ENCODE measurements around the gene VDAC1. TPM values are rescaled to one million over a fixed set of nuclear protein-coding genes. Genes with fewer than 3 reads are reported as not detected.

VDAC1 gene
- total RNA-seq, 4 donors from 2014 or later, result 106 to 210 (median 180) TPM

DNA sequence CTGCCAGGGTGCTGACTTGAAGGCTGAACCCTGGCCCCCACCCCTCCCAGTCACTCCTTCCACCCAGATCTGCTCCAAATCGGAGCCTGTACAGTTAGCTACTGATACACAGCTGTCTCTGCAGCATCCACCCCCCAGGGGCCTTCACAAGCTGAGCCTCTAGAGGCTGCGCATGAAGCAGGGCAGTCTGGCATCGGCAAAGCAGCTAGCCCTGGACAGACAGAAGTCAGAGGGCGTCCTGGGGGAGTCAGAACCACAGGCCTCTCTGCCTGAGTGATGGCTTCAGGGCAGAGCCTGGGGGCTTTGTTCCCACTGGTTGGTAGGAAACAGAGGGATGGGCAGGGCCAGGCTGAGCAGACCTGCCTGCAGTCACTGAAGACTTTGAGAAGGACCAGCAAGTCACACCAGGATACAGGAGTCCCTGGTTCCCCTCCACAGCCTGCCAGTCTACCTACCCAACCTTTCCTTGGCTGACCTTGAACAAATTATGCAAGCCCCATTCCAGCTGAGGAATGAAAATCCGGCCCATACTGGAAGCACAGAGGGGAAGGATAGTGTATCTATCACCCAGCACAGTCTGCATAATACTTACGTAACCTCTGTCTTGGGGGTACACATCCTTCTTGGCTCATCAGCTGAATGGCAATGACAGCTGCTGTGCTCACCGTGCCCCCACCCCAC, 8.8 kb downstream of the VDAC1 start:
- intact Hi-C loops (cut with DNase I; ENCODE audit: low total_unique reads), result no loop called here
- DNase-seq, result no peak
- peaks cover 45 to 72% (median 52%) of the 10 kb centered on the region in 4 donors for H3K4me1 ChIP-seq
- in situ Hi-C loops (cut with MboI; ENCODE audit: low pct_ligation_motif_present in 1 of 4, low pct_unique_long_range_greater_than_20kb in 1 of 4, low sequenced_read_pairs in 3 of 4), result no loop called here
- peaks cover 0 to 5% (median 0%) of the 10 kb centered on the region in 4 donors for H3K36me3 ChIP-seq
- H3K4me3 ChIP-seq, result no peak overlapping the region
- no peaks in the 10 kb centered on the region for H3K27me3 ChIP-seq
- 56 to 75% methylated on average over 3 to 7 of the region's 7 CpGs for WGBS, 2 donors (ENCODE audit: low coverage in 1 of 2)
- H3K9me3 ChIP-seq, result no peaks in the 10 kb centered on the region
- TF ChIP-seq CTCF (IDR thresholded peaks at IDR 0.05) (no peak), POLR2AphosphoS5 (IDR thresholded peaks at IDR 0.05) (no peak), EP300 (IDR thresholded peaks at IDR 0.05; ENCODE audit: low read depth) (no peak), POLR2A (IDR thresholded peaks at IDR 0.05) (no peak)
- no peak overlapping the region for H3K27ac ChIP-seq

DNA sequence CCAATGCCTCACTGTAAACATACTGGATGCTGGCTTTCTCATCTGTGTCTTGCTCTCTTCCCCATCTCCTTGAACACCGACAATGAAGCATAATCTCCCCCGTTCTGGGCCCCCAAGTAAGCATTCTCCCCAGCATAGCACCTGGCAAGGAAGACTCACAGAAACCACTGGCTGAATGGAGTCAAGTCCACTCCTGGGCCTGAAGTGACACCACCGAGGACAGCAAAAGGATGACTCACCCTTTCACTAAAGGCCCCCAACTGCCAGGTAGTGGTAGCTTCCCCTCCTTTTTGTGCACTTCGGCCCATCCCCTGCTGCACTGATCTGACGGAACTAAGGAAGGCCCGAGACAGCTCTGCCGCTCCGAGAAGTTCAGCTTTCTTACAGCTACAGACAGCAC, 9.4 kb downstream of the VDAC1 start:
- no peak for DNase-seq
- no peak for TF ChIP-seq POLR2A (IDR thresholded peaks at IDR 0.05)
- TF ChIP-seq POLR2AphosphoS5 (IDR thresholded peaks at IDR 0.05), result no peak
- TF ChIP-seq CTCF (IDR thresholded peaks at IDR 0.05), result no peak
- TF ChIP-seq EP300 (IDR thresholded peaks at IDR 0.05; ENCODE audit: low read depth), result no peak
- H3K9me3 ChIP-seq, result no peaks in the 10 kb centered on the region
- H3K27me3 ChIP-seq, result no peaks in the 10 kb centered on the region
- peaks cover 0 to 8% (median 2%) of the 10 kb centered on the region in 4 donors for H3K36me3 ChIP-seq
- peaks cover 38 to 66% (median 45%) of the 10 kb centered on the region in 4 donors for H3K4me1 ChIP-seq
- intact Hi-C loops (cut with DNase I; ENCODE audit: low total_unique reads), result no loop called here
- WGBS, 2 donors (ENCODE audit: low coverage in 1 of 2), result 73 to 93% methylated on average over 3 to 8 of the region's 8 CpGs
- in situ Hi-C loops (cut with MboI; ENCODE audit: low pct_ligation_motif_present in 1 of 4, low pct_unique_long_range_greater_than_20kb in 1 of 4, low sequenced_read_pairs in 3 of 4), result no loop called here
- H3K27ac ChIP-seq, result no peak overlapping the region
- H3K4me3 ChIP-seq, result no peak overlapping the region

GRCh38 chr5:133994990-133995333, 9.8 kb downstream of the VDAC1 start:
- no peaks in the 10 kb centered on the region for H3K27me3 ChIP-seq
- peaks cover 0 to 12% (median 4%) of the 10 kb centered on the region in 4 donors for H3K36me3 ChIP-seq
- no peaks in the 10 kb centered on the region for H3K9me3 ChIP-seq
- no peak overlapping the region for H3K27ac ChIP-seq
- H3K4me3 ChIP-seq, result no peak overlapping the region
- H3K4me1 ChIP-seq, result peaks cover 35 to 63% (median 42%) of the 10 kb centered on the region in 4 donors
- no peak for TF ChIP-seq CTCF (IDR thresholded peaks at IDR 0.05)
- TF ChIP-seq EP300 (IDR thresholded peaks at IDR 0.05; ENCODE audit: low read depth), result no peak
- TF ChIP-seq POLR2A (IDR thresholded peaks at IDR 0.05), result no peak
- no peak for TF ChIP-seq POLR2AphosphoS5 (IDR thresholded peaks at IDR 0.05)
- intact Hi-C loops (cut with DNase I; ENCODE audit: low total_unique reads), result no loop called here
- WGBS, 2 donors (ENCODE audit: low coverage in 1 of 2), result 76 to 89% methylated on average over 3 to 6 of the region's 6 CpGs
- in situ Hi-C loops (cut with MboI; ENCODE audit: low pct_ligation_motif_present in 1 of 4, low pct_unique_long_range_greater_than_20kb in 1 of 4, low sequenced_read_pairs in 3 of 4), result no loop called here
- no peak for DNase-seq

- H3K27ac ChIP-seq, result no peak overlapping the region
- TF ChIP-seq POLR2AphosphoS5 (IDR thresholded peaks at IDR 0.05) (no peak), CTCF (IDR thresholded peaks at IDR 0.05) (no peak), EP300 (IDR thresholded peaks at IDR 0.05; ENCODE audit: low read depth) (no peak), POLR2A (IDR thresholded peaks at IDR 0.05) (no peak)
- no peak overlapping the region for H3K4me3 ChIP-seq
- H3K4me1 ChIP-seq, result peaks cover 30 to 57% (median 36%) of the 10 kb centered on the region in 4 donors
- DNase-seq, result no peak
- H3K27me3 ChIP-seq, result no peaks in the 10 kb centered on the region
- intact Hi-C loops (cut with DNase I; ENCODE audit: low total_unique reads), result no loop called here
- WGBS, 2 donors (ENCODE audit: low coverage in 1 of 2), result 52 to 74% methylated on average over 3 to 9 of the region's 9 CpGs
- in situ Hi-C loops (cut with MboI; ENCODE audit: low pct_ligation_motif_present in 1 of 4, low pct_unique_long_range_greater_than_20kb in 1 of 4, low sequenced_read_pairs in 3 of 4), result no loop called here
- H3K36me3 ChIP-seq, result peaks cover 0 to 17% (median 6%) of the 10 kb centered on the region in 4 donors
- no peaks in the 10 kb centered on the region for H3K9me3 ChIP-seq
Measured at GRCh38 chr5:133994297-133994989, 10.3 kb downstream of the VDAC1 start.
